ENCODE results near the gene WNT11.

WNT11 gene

DNA sequence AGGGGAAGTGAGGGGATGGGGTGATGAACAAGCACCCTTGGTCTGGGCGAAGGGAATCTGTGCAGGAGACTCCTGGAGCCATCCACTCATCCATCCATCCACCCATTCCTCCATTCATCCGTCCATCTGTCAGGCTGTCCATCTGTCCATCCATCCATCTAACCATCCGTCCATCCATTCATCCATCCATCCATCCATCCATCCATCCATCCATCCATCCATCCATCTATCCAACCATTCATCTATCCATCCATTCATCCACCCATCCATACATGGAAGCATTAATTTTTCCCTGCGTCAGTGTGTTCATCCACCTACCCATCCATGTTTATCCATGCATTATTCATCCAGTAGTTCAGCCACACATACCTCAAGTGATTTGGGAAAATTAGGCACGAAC, 32.0 kb downstream of the WNT11 start:
- DNase-seq (ENCODE audit: low read depth, low spot score) = no peak
- Histone ChIP-seq H3K4me1 (ENCODE audit: control insufficient read depth, insufficient read depth, low read length) (peaks cover 3% of the 10 kb centered on the region; the same call in 1 of the 2 replicates), H3K9me3 (ENCODE audit: control insufficient read depth, insufficient read depth, low read length) (no peaks in the 10 kb centered on the region), H3K27ac (ENCODE audit: low read length) (no peak overlapping the region), H3K36me3 (ENCODE audit: control insufficient read depth, insufficient read depth, low read length) (no peaks in the 10 kb centered on the region), H3K4me3 (ENCODE audit: low read length) (no peak overlapping the region), H3K27me3 (ENCODE audit: control insufficient read depth, insufficient read depth, low read length) (no peaks in the 10 kb centered on the region)
- WGBS (ENCODE audit: insufficient coverage, insufficient read length) = 100% methylated on average over 1 of the region's 5 CpGs

DNA sequence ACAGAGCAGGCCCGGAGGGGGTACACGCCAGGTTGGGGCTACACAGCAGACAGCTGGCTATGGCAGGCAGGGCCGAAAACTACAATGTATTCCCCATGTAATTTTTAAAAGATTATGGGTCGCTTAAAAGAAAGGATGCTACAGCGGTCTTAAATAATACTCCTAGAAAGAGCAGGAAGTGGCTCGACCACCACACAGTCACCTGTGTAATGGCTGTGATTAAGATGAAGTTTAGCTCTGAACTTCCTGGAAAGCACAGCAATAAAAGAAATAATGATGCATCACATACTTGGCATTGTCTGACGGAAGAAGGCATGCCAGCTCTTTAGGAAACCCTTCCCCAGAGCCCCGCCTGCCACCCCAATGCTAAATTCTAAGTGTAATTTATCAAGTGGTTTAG, 32.6 kb downstream of the WNT11 start:
- no peaks in the 10 kb centered on the region for H3K9me3 ChIP-seq (ENCODE audit: control insufficient read depth, insufficient read depth, low read length)
- no peaks in the 10 kb centered on the region for H3K27me3 ChIP-seq (ENCODE audit: control insufficient read depth, insufficient read depth, low read length)
- WGBS (ENCODE audit: insufficient coverage, insufficient read length) = no CpG with 5 or more reads among the region's 8 CpGs
- no peaks in the 10 kb centered on the region for H3K36me3 ChIP-seq (ENCODE audit: control insufficient read depth, insufficient read depth, low read length)
- no peak for DNase-seq (ENCODE audit: low read depth, low spot score)
- H3K4me1 ChIP-seq (ENCODE audit: control insufficient read depth, insufficient read depth, low read length) = peaks cover 3% of the 10 kb centered on the region; the same call in 1 of the 2 replicates
- H3K4me3 ChIP-seq (ENCODE audit: low read length) = no peak overlapping the region
- H3K27ac ChIP-seq (ENCODE audit: low read length) = no peak overlapping the region

DNA sequence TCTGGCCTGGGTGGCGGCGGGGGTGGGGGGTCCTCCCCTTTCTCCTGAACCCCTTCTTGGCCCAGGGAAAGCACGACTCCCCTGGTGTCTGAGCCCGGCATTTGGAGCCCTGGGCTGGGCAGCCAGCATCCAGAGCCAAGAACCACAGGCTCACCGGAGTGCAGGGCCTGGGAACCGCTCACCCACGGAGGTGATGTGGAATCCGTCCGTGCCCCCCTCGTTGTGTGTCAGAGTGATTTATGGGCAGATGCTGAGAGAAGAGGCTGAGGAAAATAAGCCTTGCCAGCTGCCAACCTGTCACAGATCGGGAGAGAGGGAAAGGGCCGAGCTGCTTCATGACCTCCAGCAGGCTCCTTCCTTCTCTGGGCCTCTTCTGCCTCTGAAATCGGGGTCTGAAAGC, 33.7 kb downstream of the WNT11 start:
- Histone ChIP-seq H3K27me3 (ENCODE audit: control insufficient read depth, insufficient read depth, low read length) (no peaks in the 10 kb centered on the region), H3K36me3 (ENCODE audit: control insufficient read depth, insufficient read depth, low read length) (no peaks in the 10 kb centered on the region), H3K4me1 (ENCODE audit: control insufficient read depth, insufficient read depth, low read length) (peaks cover 3% of the 10 kb centered on the region; the same call in 1 of the 2 replicates), H3K9me3 (ENCODE audit: control insufficient read depth, insufficient read depth, low read length) (no peaks in the 10 kb centered on the region), H3K4me3 (ENCODE audit: low read length) (no peak overlapping the region), H3K27ac (ENCODE audit: low read length) (no peak overlapping the region)
- no peak for DNase-seq (ENCODE audit: low read depth, low spot score)
- WGBS (ENCODE audit: insufficient coverage, insufficient read length) = no CpG with 5 or more reads among the region's 13 CpGs

DNA sequence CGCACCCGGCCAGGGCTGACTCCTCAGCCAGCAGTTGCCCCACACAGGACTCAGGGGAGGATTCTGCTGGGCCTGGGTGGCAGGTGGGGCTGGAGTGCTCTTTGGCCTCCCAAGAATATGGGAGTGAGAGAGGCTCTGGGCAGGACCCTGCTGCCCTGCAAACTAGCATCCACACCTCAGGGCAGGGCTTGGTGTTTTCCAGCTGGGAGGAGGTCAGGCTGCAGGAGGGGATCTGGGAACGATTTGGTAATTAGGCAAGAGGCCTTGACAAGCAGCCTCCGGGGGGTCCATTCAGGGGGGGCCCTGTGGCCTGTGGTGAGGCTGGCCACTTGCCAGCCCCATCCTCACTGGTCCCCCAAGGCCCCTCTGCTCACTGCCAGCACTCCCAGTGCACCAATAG, 35.8 kb downstream of the WNT11 start:
- no CpG with 5 or more reads among the region's 4 CpGs for WGBS (ENCODE audit: insufficient coverage, insufficient read length)
- no peaks in the 10 kb centered on the region for H3K27me3 ChIP-seq (ENCODE audit: control insufficient read depth, insufficient read depth, low read length)
- no peak for DNase-seq (ENCODE audit: low read depth, low spot score)

DNA sequence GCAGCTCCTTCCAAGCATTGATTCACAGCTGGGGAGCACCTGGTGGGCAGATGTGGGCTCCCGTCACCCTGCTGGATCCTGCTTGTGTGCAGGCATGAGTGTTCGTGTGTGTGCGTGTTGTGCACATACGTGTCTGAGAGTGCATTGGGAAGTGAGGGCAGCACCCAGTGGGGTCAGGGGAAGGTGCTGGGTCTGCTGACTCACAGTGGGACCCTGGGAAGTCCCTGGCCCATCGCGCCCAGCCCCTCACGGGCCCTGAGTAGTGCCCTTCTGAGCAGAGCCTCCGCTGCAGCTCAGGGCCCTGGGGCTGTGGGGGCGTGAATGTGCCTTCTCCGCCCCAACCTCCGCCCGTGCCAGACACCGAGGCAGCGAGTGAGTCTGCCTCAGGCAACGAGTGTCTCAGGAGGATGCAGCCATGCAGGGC, 36.8 kb downstream of the WNT11 start:
- no CpG with 5 or more reads among the region's 15 CpGs for WGBS (ENCODE audit: insufficient coverage, insufficient read length)
- no peaks in the 10 kb centered on the region for H3K27me3 ChIP-seq (ENCODE audit: control insufficient read depth, insufficient read depth, low read length)

More for the DNA sequence above, 35.8 kb downstream of the WNT11 start:
- H3K9me3 ChIP-seq (ENCODE audit: control insufficient read depth, insufficient read depth, low read length) = no peaks in the 10 kb centered on the region
- no peak overlapping the region for H3K4me3 ChIP-seq (ENCODE audit: low read length)
- no peak overlapping the region for H3K27ac ChIP-seq (ENCODE audit: low read length)
- H3K36me3 ChIP-seq (ENCODE audit: control insufficient read depth, insufficient read depth, low read length) = no peaks in the 10 kb centered on the region
- no peaks in the 10 kb centered on the region for H3K4me1 ChIP-seq (ENCODE audit: control insufficient read depth, insufficient read depth, low read length)

DNA sequence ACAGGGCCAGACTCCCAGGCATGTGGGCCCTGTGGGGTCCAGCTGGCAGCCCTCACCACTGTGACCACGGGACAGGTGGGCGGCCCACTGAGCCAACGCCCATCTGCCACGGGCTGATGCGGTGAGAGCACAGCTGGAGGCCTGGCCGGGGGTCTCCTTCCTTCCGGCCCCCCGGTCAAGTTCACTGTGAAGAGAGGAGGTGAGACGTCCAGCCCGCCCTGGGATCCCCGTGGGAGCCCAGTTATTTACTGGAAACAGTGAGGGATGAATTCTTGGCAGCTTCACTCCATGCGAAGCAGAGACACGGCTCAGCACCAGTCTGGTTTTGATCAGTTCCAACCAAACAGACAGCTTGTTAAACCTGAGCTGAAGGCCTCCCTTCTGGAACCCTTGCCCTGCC, 38.7 kb downstream of the WNT11 start:
- Histone ChIP-seq H3K27me3 (ENCODE audit: control insufficient read depth, insufficient read depth, low read length) (no peaks in the 10 kb centered on the region), H3K27ac (ENCODE audit: low read length) (no peak overlapping the region), H3K9me3 (ENCODE audit: control insufficient read depth, insufficient read depth, low read length) (no peaks in the 10 kb centered on the region), H3K4me3 (ENCODE audit: low read length) (no peak overlapping the region), H3K4me1 (ENCODE audit: control insufficient read depth, insufficient read depth, low read length) (no peaks in the 10 kb centered on the region), H3K36me3 (ENCODE audit: control insufficient read depth, insufficient read depth, low read length) (no peaks in the 10 kb centered on the region)
- no CpG with 5 or more reads among the region's 13 CpGs for WGBS (ENCODE audit: insufficient coverage, insufficient read length)
- DNase-seq (ENCODE audit: low read depth, low spot score) = no peak

More for the DNA sequence above, 36.8 kb downstream of the WNT11 start:
- Histone ChIP-seq H3K36me3 (ENCODE audit: control insufficient read depth, insufficient read depth, low read length) (no peaks in the 10 kb centered on the region), H3K4me1 (ENCODE audit: control insufficient read depth, insufficient read depth, low read length) (no peaks in the 10 kb centered on the region), H3K27ac (ENCODE audit: low read length) (no peak overlapping the region), H3K9me3 (ENCODE audit: control insufficient read depth, insufficient read depth, low read length) (no peaks in the 10 kb centered on the region), H3K4me3 (ENCODE audit: low read length) (no peak overlapping the region)
- DNase-seq (ENCODE audit: low read depth, low spot score) = no peak

DNA sequence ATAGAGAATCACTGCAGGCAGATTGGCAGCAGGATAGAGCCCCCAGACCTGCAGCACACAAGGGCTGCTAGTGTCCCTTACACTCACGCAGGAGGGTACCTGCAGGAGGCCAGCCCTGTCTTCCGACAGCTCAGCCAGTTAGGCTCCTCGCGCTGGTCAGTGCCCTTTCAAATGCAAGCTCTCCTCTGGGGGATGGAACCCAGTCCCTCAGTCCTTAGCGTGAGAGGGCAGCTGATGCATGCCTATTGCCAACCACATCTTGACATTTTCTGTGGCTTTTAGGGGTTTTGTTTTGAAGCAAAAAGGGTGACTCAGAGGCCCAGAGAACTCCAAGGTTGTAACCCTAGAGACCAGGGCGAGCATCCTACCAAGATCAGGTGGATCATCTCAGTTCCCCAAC, 40.0 kb downstream of the WNT11 start:
- no peaks in the 10 kb centered on the region for H3K36me3 ChIP-seq (ENCODE audit: control insufficient read depth, insufficient read depth, low read length)
- H3K4me3 ChIP-seq (ENCODE audit: low read length) = no peak overlapping the region
- H3K9me3 ChIP-seq (ENCODE audit: control insufficient read depth, insufficient read depth, low read length) = no peaks in the 10 kb centered on the region
- WGBS (ENCODE audit: insufficient coverage, insufficient read length) = no CpG with 5 or more reads among the region's 6 CpGs
- no peaks in the 10 kb centered on the region for H3K4me1 ChIP-seq (ENCODE audit: control insufficient read depth, insufficient read depth, low read length)
- no peak overlapping the region for H3K27ac ChIP-seq (ENCODE audit: low read length)
- H3K27me3 ChIP-seq (ENCODE audit: control insufficient read depth, insufficient read depth, low read length) = no peaks in the 10 kb centered on the region
- no peak for DNase-seq (ENCODE audit: low read depth, low spot score)

DNA sequence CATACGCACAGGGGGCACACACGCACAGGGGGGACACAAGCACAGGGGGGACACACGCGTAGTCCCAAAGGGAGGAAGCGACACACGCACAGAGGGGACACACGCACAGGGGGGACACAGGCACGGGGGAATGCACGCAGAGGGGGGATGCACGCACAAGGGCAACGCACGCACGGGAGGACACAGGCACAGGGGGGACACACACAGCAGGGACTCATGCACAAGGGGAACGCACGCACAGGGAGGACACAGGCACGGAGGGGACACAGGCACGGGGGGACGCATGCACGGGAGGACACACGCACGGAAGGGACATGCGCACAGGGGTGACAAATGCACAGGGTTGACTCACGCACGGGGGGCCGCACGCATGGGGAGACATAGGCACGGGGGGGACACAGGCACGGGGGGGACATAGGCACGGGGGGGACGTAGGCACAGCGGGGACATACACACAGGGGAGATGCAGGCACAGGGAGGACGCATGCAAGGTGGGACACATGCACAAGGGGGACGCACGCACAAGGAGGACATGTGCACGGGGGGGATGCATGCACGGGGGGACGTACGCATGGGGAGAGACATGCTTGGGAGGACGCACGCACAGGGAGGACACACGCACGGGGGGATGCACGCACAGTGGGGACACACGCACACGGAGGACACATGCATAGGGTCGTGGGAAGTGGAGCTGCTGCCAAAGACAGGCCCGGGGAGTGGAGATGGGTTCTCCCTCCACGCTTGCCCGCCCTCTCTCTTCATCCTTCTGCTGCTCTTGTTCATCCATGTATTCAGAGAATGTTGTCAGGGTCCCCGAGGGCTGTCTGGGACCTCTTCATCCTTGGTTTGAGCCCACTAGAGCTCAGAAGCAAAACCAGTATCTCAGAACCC, 41.2 kb downstream of the WNT11 start:
- no peak overlapping the region for H3K27ac ChIP-seq (ENCODE audit: low read length)
- no peaks in the 10 kb centered on the region for H3K4me1 ChIP-seq (ENCODE audit: control insufficient read depth, insufficient read depth, low read length)
- no peak for DNase-seq (ENCODE audit: low read depth, low spot score)
- H3K4me3 ChIP-seq (ENCODE audit: low read length) = no peak overlapping the region
- no CpG with 5 or more reads among the region's 50 CpGs for WGBS (ENCODE audit: insufficient coverage, insufficient read length)
- no peaks in the 10 kb centered on the region for H3K36me3 ChIP-seq (ENCODE audit: control insufficient read depth, insufficient read depth, low read length)
- H3K9me3 ChIP-seq (ENCODE audit: control insufficient read depth, insufficient read depth, low read length) = no peaks in the 10 kb centered on the region
- H3K27me3 ChIP-seq (ENCODE audit: control insufficient read depth, insufficient read depth, low read length) = no peaks in the 10 kb centered on the region

DNA sequence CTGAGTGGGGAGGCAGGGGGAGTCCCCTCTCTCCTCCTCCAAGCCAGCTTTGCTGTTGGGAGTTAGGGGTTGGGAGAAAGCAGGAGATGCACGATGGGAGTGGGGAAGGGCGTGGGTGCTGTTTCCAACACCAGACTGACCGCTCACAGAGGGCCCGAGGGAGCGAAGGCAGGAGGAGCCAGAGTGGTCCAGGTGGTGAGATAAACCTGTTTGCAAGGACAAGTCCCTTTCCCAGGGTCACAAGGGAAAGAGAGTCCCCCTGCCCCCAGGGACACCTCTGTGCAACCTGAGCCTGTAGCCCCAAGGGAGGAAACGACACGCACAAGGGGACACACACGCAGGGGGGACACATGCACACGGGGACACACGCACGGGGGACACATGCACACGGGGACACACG, 42.2 kb downstream of the WNT11 start:
- no CpG with 5 or more reads among the region's 13 CpGs for WGBS (ENCODE audit: insufficient coverage, insufficient read length)
- H3K4me3 ChIP-seq (ENCODE audit: low read length) = no peak overlapping the region

DNA sequence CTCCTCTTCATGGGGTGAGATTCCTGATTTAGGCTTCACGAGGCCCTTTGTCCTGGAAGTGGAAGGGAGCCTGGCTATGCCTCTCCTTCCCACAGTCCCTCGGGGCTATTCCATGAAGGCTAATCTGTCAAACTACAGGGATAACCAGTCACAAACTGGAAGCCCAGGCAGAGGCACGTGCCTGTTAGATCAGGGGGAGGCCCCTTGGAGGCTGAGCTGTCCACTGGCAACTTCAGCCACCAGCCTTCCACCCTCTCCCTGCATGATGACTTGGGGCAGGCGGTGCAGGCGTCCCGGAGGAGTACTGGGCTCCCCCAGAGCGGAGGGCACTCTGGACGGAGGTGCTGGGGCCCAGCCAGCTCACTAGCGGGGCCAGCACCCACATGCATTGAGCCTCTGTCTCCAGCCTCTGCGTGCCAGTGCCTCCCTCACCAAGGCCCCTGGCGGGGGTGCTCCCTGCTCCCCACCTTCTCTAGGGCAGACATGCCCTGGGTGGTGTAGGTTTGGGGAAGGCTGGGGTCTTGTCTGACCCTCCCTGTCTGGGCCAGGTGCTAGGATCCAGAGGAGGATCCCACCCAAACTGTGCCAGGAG, 42.9 kb downstream of the WNT11 start:
- no peak for DNase-seq (ENCODE audit: low read depth, low spot score)

More for the DNA sequence above, 42.2 kb downstream of the WNT11 start:
- no peak for DNase-seq (ENCODE audit: low read depth, low spot score)
- no peak overlapping the region for H3K27ac ChIP-seq (ENCODE audit: low read length)
- no peaks in the 10 kb centered on the region for H3K27me3 ChIP-seq (ENCODE audit: control insufficient read depth, insufficient read depth, low read length)
- no peaks in the 10 kb centered on the region for H3K36me3 ChIP-seq (ENCODE audit: control insufficient read depth, insufficient read depth, low read length)
- H3K4me1 ChIP-seq (ENCODE audit: control insufficient read depth, insufficient read depth, low read length) = no peaks in the 10 kb centered on the region
- no peaks in the 10 kb centered on the region for H3K9me3 ChIP-seq (ENCODE audit: control insufficient read depth, insufficient read depth, low read length)

More for the DNA sequence above, 42.9 kb downstream of the WNT11 start:
- no peaks in the 10 kb centered on the region for H3K36me3 ChIP-seq (ENCODE audit: control insufficient read depth, insufficient read depth, low read length)
- H3K27ac ChIP-seq (ENCODE audit: low read length) = no peak overlapping the region
- no peaks in the 10 kb centered on the region for H3K9me3 ChIP-seq (ENCODE audit: control insufficient read depth, insufficient read depth, low read length)
- WGBS (ENCODE audit: insufficient coverage, insufficient read length) = no CpG with 5 or more reads among the region's 11 CpGs
- no peaks in the 10 kb centered on the region for H3K4me1 ChIP-seq (ENCODE audit: control insufficient read depth, insufficient read depth, low read length)
- H3K4me3 ChIP-seq (ENCODE audit: low read length) = no peak overlapping the region
- no peaks in the 10 kb centered on the region for H3K27me3 ChIP-seq (ENCODE audit: control insufficient read depth, insufficient read depth, low read length)

Data from iPS DF 6.9 (cell line).